Measurements from ENCODE around the gene ABCG5.

Gene ABCG5

GRCh38 chr2:43773876-43774613 is 64.6 kb downstream of the ABCG5 start, which contains the start of gene DYNC2LI1:
DYNC2LI1 (plus strand) TSS chr2:43774039; CDS start chr2:43774139, 100 bp downstream.
- DNase-seq (ENCODE audit: low read depth) = peak; percentile 88
- peak within 1 kb of the TSS; percentile 77 for H3K4me3 ChIP-seq (ENCODE audit: low read depth, low read length)
- TF ChIP-seq CTCF (IDR thresholded peaks at IDR 0.05; ENCODE audit: insufficient read depth, low read depth, low read length, missing control alignments) = no peak

GRCh38 chr2:43766006-43766405 is 72.6 kb downstream of the ABCG5 start:
- H3K4me3 ChIP-seq (ENCODE audit: low read depth, low read length) = no peak overlapping the region
- no peak for TF ChIP-seq CTCF (IDR thresholded peaks at IDR 0.05; ENCODE audit: insufficient read depth, low read depth, low read length, missing control alignments)
- DNase-seq (ENCODE audit: low read depth) = no peak

- no peak overlapping the region for H3K4me3 ChIP-seq (ENCODE audit: low read depth, low read length)
- no peak for DNase-seq (ENCODE audit: low read depth)
- no peak for TF ChIP-seq CTCF (IDR thresholded peaks at IDR 0.05; ENCODE audit: insufficient read depth, low read depth, low read length, missing control alignments)
Observed at GRCh38 chr2:43764086-43764705, 74.4 kb downstream of the ABCG5 start.

- no peak overlapping the region for H3K4me3 ChIP-seq (ENCODE audit: low read depth, low read length)
- DNase-seq (ENCODE audit: low read depth) = no peak
- TF ChIP-seq CTCF (IDR thresholded peaks at IDR 0.05; ENCODE audit: insufficient read depth, low read depth, low read length, missing control alignments) = no peak
Observed at GRCh38 chr2:43763091-43763490, 75.5 kb downstream of the ABCG5 start.

Data from GM12865 (cell line).